ENCODE measurements around the gene MFN2.

- TF ChIP-seq, protein P1, sequence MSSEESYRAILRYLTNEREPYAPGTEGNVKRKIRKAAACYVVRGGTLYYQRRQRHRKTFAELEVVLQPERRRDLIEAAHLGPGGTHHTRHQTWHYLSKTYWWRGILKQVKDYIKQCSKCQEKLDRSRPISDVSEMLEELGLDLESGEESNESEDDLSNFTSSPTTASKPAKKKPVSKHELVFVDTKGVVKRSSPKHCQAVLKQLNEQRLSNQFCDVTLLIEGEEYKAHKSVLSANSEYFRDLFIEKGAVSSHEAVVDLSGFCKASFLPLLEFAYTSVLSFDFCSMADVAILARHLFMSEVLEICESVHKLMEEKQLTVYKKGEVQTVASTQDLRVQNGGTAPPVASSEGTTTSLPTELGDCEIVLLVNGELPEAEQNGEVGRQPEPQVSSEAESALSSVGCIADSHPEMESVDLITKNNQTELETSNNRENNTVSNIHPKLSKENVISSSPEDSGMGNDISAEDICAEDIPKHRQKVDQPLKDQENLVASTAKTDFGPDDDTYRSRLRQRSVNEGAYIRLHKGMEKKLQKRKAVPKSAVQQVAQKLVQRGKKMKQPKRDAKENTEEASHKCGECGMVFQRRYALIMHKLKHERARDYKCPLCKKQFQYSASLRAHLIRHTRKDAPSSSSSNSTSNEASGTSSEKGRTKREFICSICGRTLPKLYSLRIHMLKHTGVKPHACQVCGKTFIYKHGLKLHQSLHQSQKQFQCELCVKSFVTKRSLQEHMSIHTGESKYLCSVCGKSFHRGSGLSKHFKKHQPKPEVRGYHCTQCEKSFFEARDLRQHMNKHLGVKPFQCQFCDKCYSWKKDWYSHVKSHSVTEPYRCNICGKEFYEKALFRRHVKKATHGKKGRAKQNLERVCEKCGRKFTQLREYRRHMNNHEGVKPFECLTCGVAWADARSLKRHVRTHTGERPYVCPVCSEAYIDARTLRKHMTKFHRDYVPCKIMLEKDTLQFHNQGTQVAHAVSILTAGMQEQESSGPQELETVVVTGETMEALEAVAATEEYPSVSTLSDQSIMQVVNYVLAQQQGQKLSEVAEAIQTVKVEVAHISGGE (CRISPR knock-in tag; IDR thresholded peaks at IDR 0.05) = no peak
- TF ChIP-seq ZNF407 (IDR thresholded peaks at IDR 0.05; ENCODE audit: low read depth) = no peak
- TF ChIP-seq TBP (optimal IDR thresholded peaks at IDR 0.05; ENCODE audit: low read depth, low read length) = no peak
- TF ChIP-seq HNRNPH1 (optimal IDR thresholded peaks at IDR 0.05; ENCODE audit: low read depth, low read length) = no peak
Measured at GRCh38 chr1:12057382-12057781, 77.1 kb downstream of the MFN2 start.
